C4-2B (cell line): ENCODE measurements around the gene PLPPR4.

Experiments used
- CTCF ChIP-seq: fragments of 450-650 bp; conservative IDR thresholded peaks from 2 replicates; pipeline ENCODE4 v1.5.1; 2017; ENCODE audit warnings: mild to moderate bottlenecking
- ZFX ChIP-seq: fragments of 450-650 bp; IDR thresholded peaks from 2 replicates; pipeline ENCODE4 v1.6.1; 2017

- TF ChIP-seq CTCF: no peak
- TF ChIP-seq ZFX: no peak
Measured at GRCh38 chr1:99218999-99219398, 45.3 kb upstream of the PLPPR4 start.
